Measurements from ENCODE around the gene CSNK2A3.
A peak's percentile ranks its signal among the peaks of the same experiment; 100 is the strongest.
"Not testable (repeated sequence)": the region's sequence is repeated elsewhere in the genome, so short reads cannot be mapped to it uniquely, and the experiment has no call there.

The CSNK2A3 gene

DNA sequence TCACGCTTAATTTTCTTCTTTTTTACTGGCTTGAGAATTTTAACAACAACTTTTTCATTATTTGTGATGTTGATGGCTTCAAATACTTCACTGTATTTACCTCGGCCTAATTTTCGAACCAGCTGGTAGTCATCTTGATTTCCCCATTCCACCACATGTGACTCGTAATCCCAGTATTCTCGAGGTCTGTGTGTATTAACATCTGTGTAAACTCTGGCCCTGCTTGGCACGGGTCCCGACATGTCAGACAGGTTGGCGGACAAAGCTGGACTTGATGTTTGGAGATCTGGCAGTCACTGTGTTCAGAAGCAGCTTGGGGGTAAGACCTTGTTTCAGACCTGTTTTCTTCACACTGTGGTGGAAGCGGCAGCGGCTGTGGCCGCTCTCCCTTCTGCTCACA lies at the start of gene CSNK2A3:
CSNK2A3 (minus strand) TSS at position 373 of the 400 bp plus-strand sequence; CDS start at position 242, 131 bp downstream.
- not testable (repeated sequence) for TF ChIP-seq NFIC (IDR thresholded peaks at IDR 0.05); CREB1 (IDR thresholded peaks at IDR 0.05; ENCODE audit: low read depth)
- TF ChIP-seq, protein P1, sequence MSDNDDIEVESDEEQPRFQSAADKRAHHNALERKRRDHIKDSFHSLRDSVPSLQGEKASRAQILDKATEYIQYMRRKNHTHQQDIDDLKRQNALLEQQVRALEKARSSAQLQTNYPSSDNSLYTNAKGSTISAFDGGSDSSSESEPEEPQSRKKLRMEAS (IDR thresholded peaks at IDR 0.05) = not testable (repeated sequence)

DNA sequence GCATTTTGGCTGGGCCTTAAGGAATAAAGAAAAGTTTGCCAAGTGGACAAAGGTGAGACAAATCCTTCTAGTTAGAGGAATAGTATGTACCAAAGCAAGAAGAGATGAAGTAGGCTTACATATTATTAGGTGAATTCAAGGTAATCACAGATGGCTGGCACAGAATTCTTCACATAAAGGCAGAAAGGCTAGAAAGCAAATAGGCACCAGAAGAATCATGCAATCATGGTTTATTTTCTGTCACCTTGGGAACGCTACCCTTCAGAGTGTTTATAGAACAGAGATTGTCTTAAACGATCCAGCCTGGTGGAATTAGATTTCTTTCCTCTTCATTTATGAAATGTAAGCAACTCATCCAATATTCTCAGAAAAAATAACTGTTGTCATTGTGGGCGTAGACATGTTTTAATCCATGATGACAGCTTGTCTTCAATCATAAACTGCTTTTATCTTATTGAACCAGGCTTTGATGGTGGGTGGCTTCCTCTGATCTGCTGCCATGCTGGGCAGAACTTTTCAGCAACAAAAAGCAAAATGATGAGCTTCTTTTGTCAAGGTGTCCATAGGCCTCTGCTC lies 49.0 kb upstream of the CSNK2A3 start:
- no peak for TF ChIP-seq ZBTB7A (IDR thresholded peaks at IDR 0.05; ENCODE audit: low read depth)

DNA sequence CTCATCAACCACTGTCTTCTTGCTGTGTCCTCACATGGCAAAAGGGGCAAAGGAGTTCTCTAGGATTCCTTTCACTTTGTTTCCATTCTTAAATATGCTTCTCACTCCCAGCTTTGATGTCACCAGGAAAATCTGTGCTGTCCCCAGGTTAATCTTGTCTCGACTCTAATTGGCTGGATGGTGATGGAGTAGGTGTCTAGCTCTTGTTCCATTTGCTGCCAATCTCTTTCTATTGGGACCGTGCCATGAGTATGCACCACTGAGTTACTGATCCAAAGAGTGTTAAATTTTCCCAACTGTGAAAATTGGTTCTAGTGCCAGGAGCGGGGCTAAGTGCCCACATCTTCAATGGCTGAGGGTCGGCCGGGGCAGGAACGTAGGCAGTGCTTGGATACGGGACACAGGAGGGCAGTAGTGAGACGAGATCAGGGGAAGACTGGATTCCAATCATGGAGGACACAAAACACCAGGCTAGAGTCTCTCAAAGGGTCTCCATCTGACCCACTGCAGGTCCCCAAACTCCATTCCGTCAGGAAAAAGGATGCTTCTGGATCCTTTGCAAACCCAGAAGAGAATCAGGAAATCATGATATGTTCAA lies 47.7 kb upstream of the CSNK2A3 start:
- TF ChIP-seq ZBTB7A (IDR thresholded peaks at IDR 0.05; ENCODE audit: low read depth) (no peak), YY1 (IDR thresholded peaks at IDR 0.05; ENCODE audit: low read depth) (no peak), CREB1 (IDR thresholded peaks at IDR 0.05; ENCODE audit: low read depth) (no peak), TEAD4 (IDR thresholded peaks at IDR 0.05) (no peak), TAF1 (IDR thresholded peaks at IDR 0.05; ENCODE audit: low read depth) (no peak), FOXM1 (IDR thresholded peaks at IDR 0.05; ENCODE audit: borderline replicate concordance, low read depth) (no peak), TCF12 (IDR thresholded peaks at IDR 0.05; ENCODE audit: low read depth) (no peak), RAD21 (IDR thresholded peaks at IDR 0.05; ENCODE audit: low read depth) (peak; percentile 57)
- TF ChIP-seq, protein P2, sequence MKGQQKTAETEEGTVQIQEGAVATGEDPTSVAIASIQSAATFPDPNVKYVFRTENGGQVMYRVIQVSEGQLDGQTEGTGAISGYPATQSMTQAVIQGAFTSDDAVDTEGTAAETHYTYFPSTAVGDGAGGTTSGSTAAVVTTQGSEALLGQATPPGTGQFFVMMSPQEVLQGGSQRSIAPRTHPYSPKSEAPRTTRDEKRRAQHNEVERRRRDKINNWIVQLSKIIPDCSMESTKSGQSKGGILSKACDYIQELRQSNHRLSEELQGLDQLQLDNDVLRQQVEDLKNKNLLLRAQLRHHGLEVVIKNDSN (IDR thresholded peaks at IDR 0.05) = no peak

DNA sequence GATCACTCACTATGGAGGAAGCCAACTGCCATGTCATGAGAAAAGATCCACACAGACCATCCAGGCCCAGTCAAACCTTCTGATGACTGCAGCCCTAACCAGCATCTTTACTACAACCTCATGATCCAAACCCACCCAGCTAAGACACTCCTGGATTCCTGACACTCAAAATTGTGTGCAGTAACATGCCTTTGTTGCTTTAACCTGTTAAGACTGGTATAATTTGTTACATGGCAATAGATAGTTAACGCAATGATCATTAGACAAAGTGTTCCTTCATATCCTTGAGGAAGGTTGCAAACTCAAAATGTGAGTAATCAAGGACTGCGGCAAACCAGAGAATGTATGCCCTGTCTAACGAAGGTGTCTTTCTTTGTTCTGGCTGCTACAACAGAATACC lies 47.1 kb upstream of the CSNK2A3 start:
- no peak for TF ChIP-seq TAF1 (IDR thresholded peaks at IDR 0.05; ENCODE audit: low read depth)
- TF ChIP-seq EGR1 (IDR thresholded peaks at IDR 0.05) = no peak
- no peak for TF ChIP-seq CEBPB (IDR thresholded peaks at IDR 0.05)
- no peak for TF ChIP-seq CREB1 (IDR thresholded peaks at IDR 0.05; ENCODE audit: low read depth)
- no peak for TF ChIP-seq FOXM1 (IDR thresholded peaks at IDR 0.05; ENCODE audit: borderline replicate concordance, low read depth)
- no peak for TF ChIP-seq ZBTB7A (IDR thresholded peaks at IDR 0.05; ENCODE audit: low read depth)
- TF ChIP-seq TEAD4 (IDR thresholded peaks at IDR 0.05) = no peak
- TF ChIP-seq, protein P1 (IDR thresholded peaks at IDR 0.05) = no peak
- TF ChIP-seq, protein P2 (IDR thresholded peaks at IDR 0.05) = no peak
- no peak for TF ChIP-seq NFIC (IDR thresholded peaks at IDR 0.05)
- TF ChIP-seq EP300 (IDR thresholded peaks at IDR 0.05; ENCODE audit: borderline replicate concordance) = no peak
- no peak for TF ChIP-seq TCF12 (IDR thresholded peaks at IDR 0.05; ENCODE audit: low read depth)

DNA sequence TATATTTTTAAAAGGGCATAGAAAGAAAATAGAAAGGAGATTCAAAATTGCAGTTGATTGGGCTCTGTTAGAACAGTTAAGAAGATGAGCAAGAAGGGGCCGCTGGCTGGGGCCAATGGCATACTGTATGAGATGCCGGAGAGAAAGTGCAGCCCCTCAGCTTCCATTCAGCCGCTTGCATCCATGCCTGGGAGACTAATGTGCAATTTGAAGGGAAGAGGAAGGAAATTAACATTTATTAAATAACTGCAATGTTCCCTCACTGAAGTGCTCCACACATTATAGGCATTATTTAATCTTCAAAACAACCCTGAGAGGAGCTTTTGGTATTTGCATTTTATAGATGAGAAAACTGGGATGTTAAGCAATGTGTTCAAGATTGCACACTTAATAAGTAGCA lies 44.7 kb upstream of the CSNK2A3 start:
- no peak for TF ChIP-seq RAD21 (IDR thresholded peaks at IDR 0.05; ENCODE audit: low read depth)
- no peak for TF ChIP-seq CREB1 (IDR thresholded peaks at IDR 0.05; ENCODE audit: low read depth)
- TF ChIP-seq YY1 (IDR thresholded peaks at IDR 0.05; ENCODE audit: low read depth) = no peak
- no peak for TF ChIP-seq TAF1 (IDR thresholded peaks at IDR 0.05; ENCODE audit: low read depth)
- no peak for TF ChIP-seq FOXM1 (IDR thresholded peaks at IDR 0.05; ENCODE audit: borderline replicate concordance, low read depth)
- TF ChIP-seq NFIC (IDR thresholded peaks at IDR 0.05) = no peak

DNA sequence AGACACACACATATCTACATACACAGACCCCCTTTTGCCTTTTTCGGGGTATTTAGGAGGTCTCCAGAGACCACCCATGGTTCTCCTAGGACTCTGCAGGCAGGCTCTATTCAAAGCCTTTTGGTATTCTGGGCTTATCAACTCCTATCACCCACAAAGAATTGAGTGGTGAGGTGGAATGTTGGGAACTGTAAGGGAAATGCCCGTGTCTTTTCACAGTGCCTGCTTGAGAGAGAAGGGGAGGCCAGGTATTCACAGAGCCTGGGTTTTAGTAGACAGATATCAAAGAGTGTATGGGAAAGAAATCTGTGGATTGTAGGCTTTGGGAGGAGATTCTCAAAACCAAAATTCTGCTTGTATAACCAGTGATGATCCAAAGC lies 44.0 kb upstream of the CSNK2A3 start:
- no peak for TF ChIP-seq NFIC (IDR thresholded peaks at IDR 0.05)

DNA sequence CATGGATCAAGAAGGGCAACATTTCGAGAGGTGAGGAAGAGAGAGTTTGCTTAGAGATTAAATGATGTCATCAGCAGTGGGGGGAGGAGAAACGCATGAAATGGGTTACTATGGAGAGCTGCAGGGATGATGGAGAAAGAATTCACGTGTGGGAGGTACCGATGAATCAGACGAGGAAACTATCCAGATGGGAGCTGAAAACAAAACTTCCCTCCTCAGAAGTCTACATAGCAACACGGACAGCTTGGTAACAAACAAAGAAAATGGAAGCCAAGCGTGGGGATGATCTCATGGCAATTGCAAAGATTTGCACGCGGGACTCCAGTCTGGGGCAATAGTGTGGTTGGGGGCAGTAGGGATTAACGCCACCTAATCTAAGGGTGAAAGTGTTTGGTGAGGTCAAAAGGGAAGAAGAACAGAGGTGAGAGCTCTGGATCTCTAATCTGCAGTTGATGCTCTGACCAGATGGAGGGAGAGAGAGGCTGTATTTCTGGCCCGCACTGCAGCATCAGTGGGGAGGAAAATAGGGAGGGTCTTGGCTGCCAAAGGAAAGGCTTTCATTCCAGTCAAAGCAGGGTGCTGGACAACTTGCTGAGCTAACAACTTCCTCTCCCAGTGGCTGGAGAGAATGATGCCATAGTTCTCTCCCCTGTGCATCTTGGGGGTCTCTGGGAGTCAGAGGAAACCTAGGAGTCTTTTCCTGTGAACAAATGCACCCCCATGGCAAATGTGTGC lies 43.4 kb upstream of the CSNK2A3 start:
- no peak for TF ChIP-seq TCF12 (IDR thresholded peaks at IDR 0.05; ENCODE audit: low read depth)
- TF ChIP-seq, protein P1 (IDR thresholded peaks at IDR 0.05) = no peak
- TF ChIP-seq CREB1 (IDR thresholded peaks at IDR 0.05; ENCODE audit: low read depth) = no peak
- TF ChIP-seq RAD21 (IDR thresholded peaks at IDR 0.05; ENCODE audit: low read depth) = no peak
- TF ChIP-seq YY1 (IDR thresholded peaks at IDR 0.05; ENCODE audit: low read depth) = no peak
- no peak for TF ChIP-seq TEAD4 (IDR thresholded peaks at IDR 0.05)
- TF ChIP-seq, protein P3, sequence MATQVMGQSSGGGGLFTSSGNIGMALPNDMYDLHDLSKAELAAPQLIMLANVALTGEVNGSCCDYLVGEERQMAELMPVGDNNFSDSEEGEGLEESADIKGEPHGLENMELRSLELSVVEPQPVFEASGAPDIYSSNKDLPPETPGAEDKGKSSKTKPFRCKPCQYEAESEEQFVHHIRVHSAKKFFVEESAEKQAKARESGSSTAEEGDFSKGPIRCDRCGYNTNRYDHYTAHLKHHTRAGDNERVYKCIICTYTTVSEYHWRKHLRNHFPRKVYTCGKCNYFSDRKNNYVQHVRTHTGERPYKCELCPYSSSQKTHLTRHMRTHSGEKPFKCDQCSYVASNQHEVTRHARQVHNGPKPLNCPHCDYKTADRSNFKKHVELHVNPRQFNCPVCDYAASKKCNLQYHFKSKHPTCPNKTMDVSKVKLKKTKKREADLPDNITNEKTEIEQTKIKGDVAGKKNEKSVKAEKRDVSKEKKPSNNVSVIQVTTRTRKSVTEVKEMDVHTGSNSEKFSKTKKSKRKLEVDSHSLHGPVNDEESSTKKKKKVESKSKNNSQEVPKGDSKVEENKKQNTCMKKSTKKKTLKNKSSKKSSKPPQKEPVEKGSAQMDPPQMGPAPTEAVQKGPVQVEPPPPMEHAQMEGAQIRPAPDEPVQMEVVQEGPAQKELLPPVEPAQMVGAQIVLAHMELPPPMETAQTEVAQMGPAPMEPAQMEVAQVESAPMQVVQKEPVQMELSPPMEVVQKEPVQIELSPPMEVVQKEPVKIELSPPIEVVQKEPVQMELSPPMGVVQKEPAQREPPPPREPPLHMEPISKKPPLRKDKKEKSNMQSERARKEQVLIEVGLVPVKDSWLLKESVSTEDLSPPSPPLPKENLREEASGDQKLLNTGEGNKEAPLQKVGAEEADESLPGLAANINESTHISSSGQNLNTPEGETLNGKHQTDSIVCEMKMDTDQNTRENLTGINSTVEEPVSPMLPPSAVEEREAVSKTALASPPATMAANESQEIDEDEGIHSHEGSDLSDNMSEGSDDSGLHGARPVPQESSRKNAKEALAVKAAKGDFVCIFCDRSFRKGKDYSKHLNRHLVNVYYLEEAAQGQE (IDR thresholded peaks at IDR 0.05; ENCODE audit: low read depth) = no peak
- TF ChIP-seq TAF1 (IDR thresholded peaks at IDR 0.05; ENCODE audit: low read depth) = no peak
- TF ChIP-seq EGR1 (IDR thresholded peaks at IDR 0.05) = no peak
- TF ChIP-seq FOXM1 (IDR thresholded peaks at IDR 0.05; ENCODE audit: borderline replicate concordance, low read depth) = no peak
- TF ChIP-seq, protein P2 (IDR thresholded peaks at IDR 0.05) = no peak
- TF ChIP-seq CEBPB (IDR thresholded peaks at IDR 0.05) = no peak
- no peak for TF ChIP-seq NFIC (IDR thresholded peaks at IDR 0.05)
- no peak for TF ChIP-seq ZBTB7A (IDR thresholded peaks at IDR 0.05; ENCODE audit: low read depth)
- TF ChIP-seq EP300 (IDR thresholded peaks at IDR 0.05; ENCODE audit: borderline replicate concordance) = no peak

All from Ishikawa (cell line).